ENCODE measurements around the gene ZNF524. TPM values are rescaled to one million over a fixed set of nuclear protein-coding genes. Genes with fewer than 3 reads are reported as not detected.

Gene ZNF524
- total and polyA plus RNA-seq, 2 donors, result 13.3 to 25.0 TPM

DNA sequence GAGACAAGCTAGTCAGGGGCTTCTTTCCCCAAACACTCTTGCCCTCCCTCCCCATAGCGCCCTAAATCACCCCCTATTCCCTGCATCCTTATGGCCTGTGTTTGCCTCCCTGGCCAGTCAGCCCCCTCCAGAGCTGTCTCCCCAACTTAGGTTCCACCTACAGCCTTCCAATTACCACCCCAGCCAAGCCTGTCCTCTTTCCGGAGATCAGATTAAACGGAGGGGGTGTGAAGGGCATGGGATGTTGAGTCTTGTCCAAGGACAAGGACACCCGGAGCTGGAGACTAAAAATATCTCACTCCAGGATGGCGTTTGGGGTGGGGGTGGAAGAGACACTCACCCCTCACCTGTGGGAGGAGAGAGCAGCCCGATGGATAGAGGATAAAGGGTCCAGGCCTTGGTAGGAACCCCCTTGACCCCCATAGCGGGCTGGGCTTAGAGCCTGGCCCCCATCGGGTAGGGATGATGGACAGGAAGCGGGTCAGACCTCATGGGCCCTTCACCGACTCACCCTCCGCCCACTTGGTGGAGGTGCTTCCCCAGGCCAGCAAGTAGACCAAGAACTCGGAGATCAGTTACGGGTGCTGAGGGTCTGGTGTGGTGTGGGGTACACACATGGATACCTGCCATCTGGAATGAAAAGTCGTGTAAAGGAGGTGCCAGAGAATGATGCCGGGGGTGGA, 11.4 kb downstream of the ZNF524 start:
- peaks cover 2 to 7% of the 10 kb centered on the region in 2 donors for H3K4me1 ChIP-seq (ENCODE audit: control insufficient read depth in 2 of 2, insufficient read depth in 2 of 2, low read length in 2 of 2)
- H3K4me3 ChIP-seq (ENCODE audit: low read length in 2 of 2), result no peak overlapping the region
- H3K36me3 ChIP-seq (ENCODE audit: control insufficient read depth in 2 of 2, insufficient read depth in 2 of 2, low read length in 1 of 2), result peaks cover 14 to 41% of the 10 kb centered on the region in 2 donors
- no peak for DNase-seq (ENCODE audit: low read depth in 6 of 9, low spot score in 9 of 9)
- H3K27ac ChIP-seq (ENCODE audit: low read depth in 1 of 2, low read length in 1 of 2), result no peak overlapping the region
- 95% methylated on average over 15 of the region's 15 CpGs for WGBS
- H3K9me3 ChIP-seq (ENCODE audit: control insufficient read depth in 2 of 2, insufficient read depth in 1 of 2, low read length in 1 of 2), result no peaks in the 10 kb centered on the region
- H3K27me3 ChIP-seq (ENCODE audit: control insufficient read depth in 2 of 2, insufficient read depth in 1 of 2, low read length in 1 of 2), result no peaks in the 10 kb centered on the region

DNA sequence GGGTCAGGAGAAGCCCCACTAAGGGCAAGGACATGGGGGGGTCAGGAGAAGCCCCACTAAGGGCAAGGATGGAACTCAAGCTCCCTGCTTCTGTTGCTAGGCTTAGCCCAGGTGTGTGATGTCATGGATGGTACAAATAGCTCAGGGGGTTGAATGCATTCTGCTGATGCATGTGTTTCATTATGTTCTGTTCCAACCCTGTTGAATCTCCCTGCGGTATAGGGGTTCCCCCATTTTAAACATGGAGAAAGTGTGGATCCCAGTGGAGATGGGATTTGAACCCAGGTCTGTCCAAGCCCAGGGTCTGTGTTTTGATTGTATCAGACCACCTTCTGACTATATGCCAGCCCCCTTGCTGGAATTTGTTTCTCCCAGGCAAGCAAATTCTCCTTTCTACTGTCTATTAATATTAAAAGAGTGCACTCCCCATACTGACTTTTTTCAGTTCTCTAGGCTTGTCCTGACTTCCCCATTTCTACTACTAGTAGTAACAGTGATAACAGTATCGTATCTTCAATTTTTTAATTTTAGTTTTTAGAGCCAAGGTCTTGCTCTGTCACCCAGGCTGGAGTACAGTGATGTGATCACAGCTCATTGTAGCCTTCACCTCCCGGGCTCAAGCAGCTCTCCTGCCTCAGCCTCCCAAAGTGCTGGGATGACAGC, 12.0 kb downstream of the ZNF524 start:
- H3K36me3 ChIP-seq (ENCODE audit: control insufficient read depth in 2 of 2, insufficient read depth in 2 of 2, low read length in 1 of 2), result peaks cover 19 to 47% of the 10 kb centered on the region in 2 donors
- no peak overlapping the region for H3K27ac ChIP-seq (ENCODE audit: low read depth in 1 of 2, low read length in 1 of 2)
- WGBS, result 98% methylated on average over 3 of the region's 3 CpGs

GRCh38 chr19:55613396-55613795, 13.3 kb downstream of the ZNF524 start:
- no peaks in the 10 kb centered on the region for H3K4me1 ChIP-seq (ENCODE audit: control insufficient read depth in 2 of 2, insufficient read depth in 2 of 2, low read length in 2 of 2)

More for the DNA sequence above, 12.0 kb downstream of the ZNF524 start:
- H3K4me1 ChIP-seq (ENCODE audit: control insufficient read depth in 2 of 2, insufficient read depth in 2 of 2, low read length in 2 of 2), result peaks cover 0 to 1% of the 10 kb centered on the region in 2 donors
- no peaks in the 10 kb centered on the region for H3K9me3 ChIP-seq (ENCODE audit: control insufficient read depth in 2 of 2, insufficient read depth in 1 of 2, low read length in 1 of 2)
- no peak for DNase-seq (ENCODE audit: low read depth in 6 of 9, low spot score in 9 of 9)
- no peaks in the 10 kb centered on the region for H3K27me3 ChIP-seq (ENCODE audit: control insufficient read depth in 2 of 2, insufficient read depth in 1 of 2, low read length in 1 of 2)
- no peak overlapping the region for H3K4me3 ChIP-seq (ENCODE audit: low read length in 2 of 2)

GRCh38 chr19:55613930-55614710, 14.0 kb downstream of the ZNF524 start:
- Histone ChIP-seq H3K4me1 (ENCODE audit: control insufficient read depth in 2 of 2, insufficient read depth in 2 of 2, low read length in 2 of 2) (no peaks in the 10 kb centered on the region), H3K27me3 (ENCODE audit: control insufficient read depth in 2 of 2, insufficient read depth in 1 of 2, low read length in 1 of 2) (no peaks in the 10 kb centered on the region), H3K27ac (ENCODE audit: low read depth in 1 of 2, low read length in 1 of 2) (no peak overlapping the region), H3K4me3 (ENCODE audit: low read length in 2 of 2) (no peak overlapping the region), H3K9me3 (ENCODE audit: control insufficient read depth in 2 of 2, insufficient read depth in 1 of 2, low read length in 1 of 2) (no peaks in the 10 kb centered on the region), H3K36me3 (ENCODE audit: control insufficient read depth in 2 of 2, insufficient read depth in 2 of 2, low read length in 1 of 2) (peaks cover 25 to 53% of the 10 kb centered on the region in 2 donors)
- 98% methylated on average over 75 of the region's 75 CpGs for WGBS
- DNase-seq (ENCODE audit: low read depth in 6 of 9, low spot score in 9 of 9), result no peak

More at GRCh38 chr19:55613396-55613795, 13.3 kb downstream of the ZNF524 start:
- Histone ChIP-seq H3K4me3 (ENCODE audit: low read length in 2 of 2) (no peak overlapping the region), H3K9me3 (ENCODE audit: control insufficient read depth in 2 of 2, insufficient read depth in 1 of 2, low read length in 1 of 2) (no peaks in the 10 kb centered on the region), H3K27me3 (ENCODE audit: control insufficient read depth in 2 of 2, insufficient read depth in 1 of 2, low read length in 1 of 2) (no peaks in the 10 kb centered on the region), H3K36me3 (ENCODE audit: control insufficient read depth in 2 of 2, insufficient read depth in 2 of 2, low read length in 1 of 2) (peaks cover 25 to 53% of the 10 kb centered on the region in 2 donors), H3K27ac (ENCODE audit: low read depth in 1 of 2, low read length in 1 of 2) (no peak overlapping the region)
- no peak for DNase-seq (ENCODE audit: low read depth in 6 of 9, low spot score in 9 of 9)
- 98% methylated on average over 27 of the region's 27 CpGs for WGBS

- Histone ChIP-seq H3K27me3 (ENCODE audit: control insufficient read depth in 2 of 2, insufficient read depth in 1 of 2, low read length in 1 of 2) (no peaks in the 10 kb centered on the region), H3K27ac (ENCODE audit: low read depth in 1 of 2, low read length in 1 of 2) (no peak overlapping the region), H3K9me3 (ENCODE audit: control insufficient read depth in 2 of 2, insufficient read depth in 1 of 2, low read length in 1 of 2) (no peaks in the 10 kb centered on the region), H3K36me3 (ENCODE audit: control insufficient read depth in 2 of 2, insufficient read depth in 2 of 2, low read length in 1 of 2) (peaks cover 17 to 46% of the 10 kb centered on the region in 2 donors), H3K4me1 (ENCODE audit: control insufficient read depth in 2 of 2, insufficient read depth in 2 of 2, low read length in 2 of 2) (peaks cover 0 to 4% of the 10 kb centered on the region in 2 donors), H3K4me3 (ENCODE audit: low read length in 2 of 2) (no peak overlapping the region)
- DNase-seq (ENCODE audit: low read depth in 6 of 9, low spot score in 9 of 9), result no peak
- 98% methylated on average over 98 of the region's 98 CpGs for WGBS
Observed at GRCh38 chr19:55614711-55615542, 14.8 kb downstream of the ZNF524 start.

- Histone ChIP-seq H3K4me1 (ENCODE audit: control insufficient read depth in 2 of 2, insufficient read depth in 2 of 2, low read length in 2 of 2) (peaks cover 2 to 13% of the 10 kb centered on the region in 2 donors), H3K9me3 (ENCODE audit: control insufficient read depth in 2 of 2, insufficient read depth in 1 of 2, low read length in 1 of 2) (no peaks in the 10 kb centered on the region), H3K4me3 (ENCODE audit: low read length in 2 of 2) (no peak overlapping the region), H3K27ac (ENCODE audit: low read depth in 1 of 2, low read length in 1 of 2) (no peak overlapping the region), H3K27me3 (ENCODE audit: control insufficient read depth in 2 of 2, insufficient read depth in 1 of 2, low read length in 1 of 2) (no peaks in the 10 kb centered on the region), H3K36me3 (ENCODE audit: control insufficient read depth in 2 of 2, insufficient read depth in 2 of 2, low read length in 1 of 2) (peaks cover 16 to 46% of the 10 kb centered on the region in 2 donors)
- DNase-seq (ENCODE audit: low read depth in 6 of 9, low spot score in 9 of 9), result no peak
- WGBS, result 98% methylated on average over 88 of the region's 88 CpGs
Observed at GRCh38 chr19:55615543-55616394, 15.7 kb downstream of the ZNF524 start.

GRCh38 chr19:55616395-55616875, 16.3 kb downstream of the ZNF524 start:
- Histone ChIP-seq H3K4me3 (ENCODE audit: low read length in 2 of 2) (no peak overlapping the region), H3K27ac (ENCODE audit: low read depth in 1 of 2, low read length in 1 of 2) (no peak overlapping the region), H3K36me3 (ENCODE audit: control insufficient read depth in 2 of 2, insufficient read depth in 2 of 2, low read length in 1 of 2) (peaks cover 18 to 49% of the 10 kb centered on the region in 2 donors), H3K27me3 (ENCODE audit: control insufficient read depth in 2 of 2, insufficient read depth in 1 of 2, low read length in 1 of 2) (no peaks in the 10 kb centered on the region), H3K4me1 (ENCODE audit: control insufficient read depth in 2 of 2, insufficient read depth in 2 of 2, low read length in 2 of 2) (peaks cover 2 to 18% of the 10 kb centered on the region in 2 donors), H3K9me3 (ENCODE audit: control insufficient read depth in 2 of 2, insufficient read depth in 1 of 2, low read length in 1 of 2) (no peaks in the 10 kb centered on the region)
- WGBS, result 99% methylated on average over 38 of the region's 38 CpGs
- DNase-seq (ENCODE audit: low read depth in 6 of 9, low spot score in 9 of 9), result no peak

GRCh38 chr19:55617426-55617825, 17.3 kb downstream of the ZNF524 start:
- no peaks in the 10 kb centered on the region for H3K9me3 ChIP-seq (ENCODE audit: control insufficient read depth in 2 of 2, insufficient read depth in 1 of 2, low read length in 1 of 2)
- peaks cover 20 to 58% of the 10 kb centered on the region in 2 donors for H3K36me3 ChIP-seq (ENCODE audit: control insufficient read depth in 2 of 2, insufficient read depth in 2 of 2, low read length in 1 of 2)
- H3K4me3 ChIP-seq (ENCODE audit: low read length in 2 of 2), result no peak overlapping the region
- H3K27me3 ChIP-seq (ENCODE audit: control insufficient read depth in 2 of 2, insufficient read depth in 1 of 2, low read length in 1 of 2), result no peaks in the 10 kb centered on the region
- no peak overlapping the region for H3K27ac ChIP-seq (ENCODE audit: low read depth in 1 of 2, low read length in 1 of 2)
- no peak for DNase-seq (ENCODE audit: low read depth in 6 of 9, low spot score in 9 of 9)
- H3K4me1 ChIP-seq (ENCODE audit: control insufficient read depth in 2 of 2, insufficient read depth in 2 of 2, low read length in 2 of 2), result peaks cover 2 to 18% of the 10 kb centered on the region in 2 donors
- WGBS, result 99% methylated on average over 8 of the region's 8 CpGs

Measured in thymus (tissue), 11 donors.